Measurements from ENCODE around the gene COL6A5.

DNA sequence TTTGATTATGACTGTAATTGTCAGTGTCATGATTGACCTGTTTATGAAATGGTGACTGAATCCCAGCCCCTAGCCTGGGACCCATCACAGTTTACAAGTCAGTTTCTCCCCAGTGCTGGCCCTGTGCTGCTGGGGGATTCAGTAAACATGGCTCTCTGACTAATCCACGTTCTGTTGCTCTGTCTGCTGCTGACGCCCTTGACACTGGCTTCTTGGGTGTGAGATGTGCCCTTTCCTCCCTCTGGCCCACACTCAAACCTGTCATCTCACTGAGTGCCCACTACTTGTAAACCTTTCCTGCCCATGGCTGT, 84.2 kb downstream of the COL6A5 start:
- TF ChIP-seq, protein P1, sequence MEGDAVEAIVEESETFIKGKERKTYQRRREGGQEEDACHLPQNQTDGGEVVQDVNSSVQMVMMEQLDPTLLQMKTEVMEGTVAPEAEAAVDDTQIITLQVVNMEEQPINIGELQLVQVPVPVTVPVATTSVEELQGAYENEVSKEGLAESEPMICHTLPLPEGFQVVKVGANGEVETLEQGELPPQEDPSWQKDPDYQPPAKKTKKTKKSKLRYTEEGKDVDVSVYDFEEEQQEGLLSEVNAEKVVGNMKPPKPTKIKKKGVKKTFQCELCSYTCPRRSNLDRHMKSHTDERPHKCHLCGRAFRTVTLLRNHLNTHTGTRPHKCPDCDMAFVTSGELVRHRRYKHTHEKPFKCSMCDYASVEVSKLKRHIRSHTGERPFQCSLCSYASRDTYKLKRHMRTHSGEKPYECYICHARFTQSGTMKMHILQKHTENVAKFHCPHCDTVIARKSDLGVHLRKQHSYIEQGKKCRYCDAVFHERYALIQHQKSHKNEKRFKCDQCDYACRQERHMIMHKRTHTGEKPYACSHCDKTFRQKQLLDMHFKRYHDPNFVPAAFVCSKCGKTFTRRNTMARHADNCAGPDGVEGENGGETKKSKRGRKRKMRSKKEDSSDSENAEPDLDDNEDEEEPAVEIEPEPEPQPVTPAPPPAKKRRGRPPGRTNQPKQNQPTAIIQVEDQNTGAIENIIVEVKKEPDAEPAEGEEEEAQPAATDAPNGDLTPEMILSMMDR (IDR thresholded peaks at IDR 0.05): no peak
- TF ChIP-seq POLR2A (IDR thresholded peaks at IDR 0.05): no peak

All from suprapubic skin (tissue), 3 donors.